ENCODE measurements around the gene DNAAF1.

DNA sequence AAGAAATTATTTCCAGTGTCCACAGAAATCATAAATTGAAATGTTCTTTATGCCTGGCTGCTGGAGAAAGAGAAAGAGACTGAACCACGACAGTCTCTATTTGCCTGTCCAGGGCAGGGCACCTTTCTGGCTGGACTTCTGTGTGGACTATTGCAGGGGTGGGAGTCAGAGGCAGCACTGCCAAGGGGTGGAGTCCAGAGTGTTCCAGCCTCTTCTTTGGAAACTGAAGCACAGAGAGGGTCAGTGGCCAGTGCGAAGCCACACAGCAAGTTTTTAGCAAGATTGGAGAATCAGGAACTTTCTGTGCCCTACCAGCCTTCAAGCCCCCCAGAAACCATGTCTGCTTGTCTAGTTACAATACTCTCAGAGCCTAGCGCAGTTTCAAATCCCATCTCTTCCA lies 79.4 kb downstream of the DNAAF1 start:
- TF ChIP-seq POLR2A (IDR thresholded peaks at IDR 0.05) (no peak), CTCF (IDR thresholded peaks at IDR 0.05) (no peak)

Measured in tibial nerve (tissue), 3 donors.